NT2/D1 (cell line): ENCODE data around the gene TRA2B.
A peak's percentile ranks its signal among the peaks of the same experiment; 100 is the strongest.

Source experiments
- DNase-seq: peaks from one replicate; pipeline ENCODE4 v3.0.0-alpha.2; 2011; ENCODE audit warnings: low read depth, low spot score
- H3K27me3 ChIP-seq: 2 replicates; pipeline ENCODE4 v1.6.0; 2011; ENCODE audit warnings: mild to moderate bottlenecking; ENCODE audit not compliant: insufficient read length, insufficient read depth
- H3K36me3 ChIP-seq: 2 replicates; pipeline ENCODE4 v1.6.1; 2011; ENCODE audit warnings: mild to moderate bottlenecking, low read length, mixed read lengths; ENCODE audit not compliant: insufficient read depth, insufficient read length
- H3K4me1 ChIP-seq: 2 replicates; pipeline ENCODE4 v1.5.1; 2011; ENCODE audit not compliant: insufficient read depth, insufficient read length
- H3K4me3 ChIP-seq: 2 replicates; pipeline ENCODE4 v1.5.1; 2011; ENCODE audit warnings: low read depth; ENCODE audit not compliant: insufficient read length
- H3K9ac ChIP-seq: 2 replicates; pipeline ENCODE4 v1.6.0; 2011; ENCODE audit warnings: low read depth; ENCODE audit not compliant: insufficient read length
- H3K9me3 ChIP-seq: 2 replicates; pipeline ENCODE4 v1.5.1; 2011; ENCODE audit warnings: mild to moderate bottlenecking, low read length; ENCODE audit not compliant: insufficient read depth
- SUZ12 ChIP-seq: IDR thresholded peaks from 2 replicates; pipeline ENCODE4 v1.6.1; 2011; ENCODE audit not compliant: insufficient read length, insufficient read depth; ENCODE audit errors: extremely low read depth
- YY1 ChIP-seq: IDR thresholded peaks from 2 replicates; pipeline ENCODE4 v1.6.1; 2011; ENCODE audit not compliant: insufficient read length, insufficient read depth
- ZNF274 ChIP-seq: IDR thresholded peaks from 2 replicates; pipeline ENCODE4 v1.6.1; 2011; ENCODE audit warnings: mild to moderate bottlenecking, low read depth, low read length

TRA2B gene

GRCh38 chr3:185939721-185940120, 1.9 kb upstream of the TRA2B start:
- H3K27me3 ChIP-seq, result no peaks in the 10 kb centered on the region
- TF ChIP-seq YY1 (no peak), SUZ12 (no peak), ZNF274 (no peak)
- H3K9ac ChIP-seq, result no peak overlapping the region
- H3K36me3 ChIP-seq, result peaks cover 14% of the 10 kb centered on the region
- peaks cover 4% of the 10 kb centered on the region; the same call in 1 of the 2 replicates for H3K9me3 ChIP-seq
- no peak for DNase-seq
- peaks cover 2% of the 10 kb centered on the region for H3K4me1 ChIP-seq
- H3K4me3 ChIP-seq, result no peak overlapping the region

DNA sequence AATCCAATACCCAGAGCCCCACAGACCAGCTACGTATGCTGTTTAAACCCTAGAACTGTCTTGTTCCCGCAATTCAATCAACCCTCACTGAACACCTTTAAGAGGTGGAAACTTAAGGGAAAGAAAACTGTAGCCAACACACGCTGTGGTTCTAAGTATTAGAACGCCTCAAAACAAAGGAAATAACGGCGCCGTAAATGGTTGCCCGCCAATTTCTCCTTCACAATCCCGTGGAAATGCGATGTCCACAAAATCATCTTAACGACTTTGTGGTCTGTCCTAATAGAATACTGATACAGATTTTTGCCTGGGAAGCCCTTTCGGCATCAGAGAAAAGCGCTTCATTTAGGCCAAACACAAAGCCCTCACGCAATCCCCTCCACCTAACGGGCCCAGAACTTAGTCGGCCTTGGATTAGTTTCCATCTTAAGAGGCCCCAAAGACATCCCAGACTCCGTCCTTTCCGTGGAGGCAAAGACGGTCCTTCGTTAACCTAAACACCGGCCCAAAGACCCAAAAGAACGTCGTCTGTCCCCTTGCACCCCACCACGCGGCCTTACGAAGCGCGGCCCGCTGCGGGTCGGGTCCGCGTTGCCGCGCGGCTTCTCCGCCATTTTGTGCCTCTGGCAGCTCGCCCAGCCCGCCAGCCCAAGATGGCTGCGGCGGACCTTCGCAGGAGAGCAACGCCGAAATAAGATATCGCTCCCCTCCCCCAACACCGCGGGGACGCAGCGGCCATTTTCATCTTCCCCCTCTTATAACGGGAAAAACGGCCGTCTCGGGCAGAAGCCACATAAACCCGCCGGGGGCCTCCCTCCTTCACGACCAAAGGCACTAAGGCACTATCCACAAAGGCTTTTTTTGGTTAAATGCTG, 763 bp downstream of the TRA2B start:
- peak; percentile 96 for TF ChIP-seq YY1
- TF ChIP-seq SUZ12, result no peak
- no peak for TF ChIP-seq ZNF274
- H3K4me1 ChIP-seq, result no peaks in the 10 kb centered on the region
- H3K27me3 ChIP-seq, result no peaks in the 10 kb centered on the region
- DNase-seq, result peak; percentile 70
- peaks cover 4% of the 10 kb centered on the region; the same call in 1 of the 2 replicates for H3K9me3 ChIP-seq
- H3K9ac ChIP-seq, result peak overlapping the region; percentile 100
- H3K36me3 ChIP-seq, result peaks cover 21% of the 10 kb centered on the region
- H3K4me3 ChIP-seq, result peak overlapping the region; percentile 100

GRCh38 chr3:185936273-185936629, 1.6 kb downstream of the TRA2B start:
- H3K4me1 ChIP-seq, result no peaks in the 10 kb centered on the region
- peak overlapping the region; percentile 100 for H3K4me3 ChIP-seq
- H3K9ac ChIP-seq, result peak overlapping the region; percentile 100
- H3K27me3 ChIP-seq, result no peaks in the 10 kb centered on the region
- H3K36me3 ChIP-seq, result peaks cover 29% of the 10 kb centered on the region
- peaks cover 4% of the 10 kb centered on the region; the same call in 1 of the 2 replicates for H3K9me3 ChIP-seq
- TF ChIP-seq ZNF274, result no peak
- DNase-seq, result no peak

GRCh38 chr3:185935465-185936272, 2.1 kb downstream of the TRA2B start:
- H3K4me3 ChIP-seq, result peak overlapping the region; percentile 100
- H3K4me1 ChIP-seq, result peaks cover 5% of the 10 kb centered on the region
- H3K9ac ChIP-seq, result peak overlapping the region; percentile 100
- H3K36me3 ChIP-seq, result peaks cover 35% of the 10 kb centered on the region
- TF ChIP-seq YY1 (no peak), ZNF274 (no peak), SUZ12 (no peak)
- H3K27me3 ChIP-seq, result no peaks in the 10 kb centered on the region
- no peak for DNase-seq
- peaks cover 4% of the 10 kb centered on the region; the same call in 1 of the 2 replicates for H3K9me3 ChIP-seq

DNA sequence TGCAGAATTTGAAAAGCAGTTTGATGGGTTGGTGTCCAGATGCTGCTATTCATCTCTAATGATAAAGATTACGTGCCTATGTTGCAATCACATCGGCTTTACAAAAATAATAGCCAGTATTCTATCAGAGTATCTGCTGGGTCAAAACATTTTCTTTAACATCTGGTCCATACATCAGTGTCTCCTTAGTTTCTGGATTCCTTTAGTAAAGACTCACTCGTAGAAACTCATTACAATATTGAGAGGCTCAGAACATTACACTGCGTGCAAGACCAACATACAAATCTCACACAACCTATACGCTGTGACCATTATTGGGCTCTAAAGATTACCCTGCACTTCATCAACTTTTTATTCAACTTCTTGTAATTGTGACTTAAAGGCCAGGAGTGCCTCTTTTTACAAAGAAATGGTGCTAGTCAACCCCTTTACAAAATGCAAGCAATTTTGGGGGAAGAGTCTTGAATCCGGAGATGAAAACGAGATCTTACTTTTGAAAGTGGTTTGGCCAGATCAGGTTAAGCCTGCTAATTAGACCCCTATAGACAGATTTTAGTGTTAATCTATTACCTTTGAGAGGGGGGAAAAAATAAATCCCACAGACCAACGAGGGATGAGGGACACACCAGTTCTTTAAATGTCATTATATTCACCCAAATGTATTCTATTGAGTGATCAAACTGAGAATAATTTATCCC, 2.9 kb downstream of the TRA2B start:
- peak overlapping the region; percentile 100 for H3K9ac ChIP-seq
- DNase-seq, result no peak
- H3K4me1 ChIP-seq, result peaks cover 9% of the 10 kb centered on the region
- peak overlapping the region; percentile 100 for H3K4me3 ChIP-seq
- peaks cover 4% of the 10 kb centered on the region; the same call in 1 of the 2 replicates for H3K9me3 ChIP-seq
- peaks cover 43% of the 10 kb centered on the region for H3K36me3 ChIP-seq
- TF ChIP-seq YY1 (no peak), SUZ12 (no peak), ZNF274 (no peak)
- no peaks in the 10 kb centered on the region for H3K27me3 ChIP-seq

GRCh38 chr3:185934174-185934557, 3.6 kb downstream of the TRA2B start:
- no peak overlapping the region for H3K9ac ChIP-seq
- no peak for TF ChIP-seq ZNF274
- no peak for TF ChIP-seq YY1
- no peak for TF ChIP-seq SUZ12
- H3K36me3 ChIP-seq, result peaks cover 49% of the 10 kb centered on the region

More at GRCh38 chr3:185934174-185934557, 3.6 kb downstream of the TRA2B start:
- no peak for DNase-seq
- H3K4me3 ChIP-seq, result peak overlapping the region; percentile 100
- no peaks in the 10 kb centered on the region for H3K27me3 ChIP-seq
- peaks cover 9% of the 10 kb centered on the region for H3K4me1 ChIP-seq
- H3K9me3 ChIP-seq, result peaks cover 4% of the 10 kb centered on the region; the same call in 1 of the 2 replicates
